Measurements from ENCODE around the gene PARD6G.

The PARD6G gene

GRCh38 chr18:80253236-80253635, 5.9 kb upstream of the PARD6G start:
- no peak for TF ChIP-seq CTCF (IDR thresholded peaks at IDR 0.05)

GRCh38 chr18:80252136-80252535, 4.8 kb upstream of the PARD6G start:
- no peak for TF ChIP-seq CTCF (IDR thresholded peaks at IDR 0.05)

GRCh38 chr18:80251700-80252099, 4.4 kb upstream of the PARD6G start:
- TF ChIP-seq CTCF (IDR thresholded peaks at IDR 0.05), result no peak

GRCh38 chr18:80250740-80251364, 3.5 kb upstream of the PARD6G start:
- no peak for TF ChIP-seq CTCF (IDR thresholded peaks at IDR 0.05)

GRCh38 chr18:80249217-80250093, 2.1 kb upstream of the PARD6G start:
- no peak for TF ChIP-seq CTCF (IDR thresholded peaks at IDR 0.05)

- no peak for TF ChIP-seq CTCF (IDR thresholded peaks at IDR 0.05)
Observed at GRCh38 chr18:80246445-80247392, 595 bp downstream of the PARD6G start.

GRCh38 chr18:80245781-80246444, 1.4 kb downstream of the PARD6G start:
- no peak for TF ChIP-seq CTCF (IDR thresholded peaks at IDR 0.05)

Measured in LNCAP (cell line).